ENCODE measurements around the gene STC2. TPM values are rescaled to one million over a fixed set of nuclear protein-coding genes. Genes with fewer than 3 reads are reported as not detected.

The STC2 gene
- total and polyA plus RNA-seq, 10 of the 15 experiments (the other 5 are each of a cell fraction or from before 2014, with no cell fraction given) = 0.05 to 4.8 (median 2.0) TPM

DNA sequence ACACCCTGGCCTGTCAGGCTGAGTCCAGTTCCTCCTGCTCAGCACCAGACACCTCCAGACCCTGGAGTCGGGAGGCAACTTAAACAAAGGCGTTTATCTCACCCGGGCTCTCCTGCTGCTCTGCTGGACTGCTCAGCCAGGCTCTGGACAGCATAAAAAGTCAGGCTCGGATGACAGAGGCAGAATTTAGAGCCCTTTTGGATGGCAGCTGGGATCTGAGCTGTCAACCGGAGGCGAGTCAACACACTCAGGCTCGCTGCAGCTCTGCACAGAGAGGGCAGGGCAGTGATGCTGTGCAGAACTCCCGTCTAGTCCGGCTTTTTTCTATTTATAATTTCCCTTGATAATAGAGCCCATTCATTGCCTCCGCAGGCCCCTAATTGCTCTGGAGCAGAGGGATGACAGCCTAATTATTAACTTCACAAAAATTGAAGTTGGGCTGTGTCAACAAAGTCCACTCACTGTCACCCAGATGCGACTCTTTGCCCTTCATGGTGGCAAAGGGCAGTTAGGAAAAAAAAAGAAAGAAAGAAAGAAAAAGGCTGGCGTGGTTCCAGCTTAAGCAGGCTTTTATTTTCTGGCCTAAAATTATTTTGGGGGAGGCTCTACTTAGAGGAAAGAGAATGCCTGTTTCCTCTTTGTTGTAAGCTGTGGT, 37.6 kb downstream of the STC2 start:
- H3K9ac ChIP-seq (ENCODE audit: control insufficient read depth, insufficient read depth, low read length) = no peak overlapping the region
- FAIRE-seq = no peak
- H3K4me1 ChIP-seq (ENCODE audit: control insufficient read depth, insufficient read depth, low read length) = peaks cover 30% of the 10 kb centered on the region
- H3K79me2 ChIP-seq (ENCODE audit: control insufficient read depth, insufficient read depth, low read length) = no peaks in the 10 kb centered on the region
- no peak for DNase-seq (ENCODE audit: low read depth, low spot score)
- peaks cover 0 to 2% of the 10 kb centered on the region in 2 experiments; a peak in 2 of 4 replicates for H3K27me3 ChIP-seq (replicated peaks in 1 of 2; ENCODE audit: control insufficient read depth in 2 of 2, insufficient read depth in 2 of 2, low read length in 1 of 2)
- no TSS peak for BruUV-seq (replicated peaks)
- CTCF ChIA-PET = no interaction called here
- WGBS (ENCODE audit: insufficient coverage, insufficient replicate concordance, low lambda C conversion rate, missing lambda C conversion rate) = 34% methylated on average over 12 of the region's 12 CpGs
- RAD21 ChIA-PET (ENCODE audit: unreplicated experiment) = no interaction called here
- no peak for TF ChIP-seq RAD51 (IDR thresholded peaks at IDR 0.05)
- no peak for TF ChIP-seq BACH1 (IDR thresholded peaks at IDR 0.05; ENCODE audit: borderline replicate concordance)
- no peak for TF ChIP-seq HDAC6 (IDR thresholded peaks at IDR 0.05; ENCODE audit: unreplicated experiment)
- TF ChIP-seq IKZF1 (conservative IDR thresholded peaks at IDR 0.05) = no peak
- TF ChIP-seq CBX3 (IDR thresholded peaks at IDR 0.05; ENCODE audit: borderline replicate concordance, low read depth) = no peak
- no peak for TF ChIP-seq MEF2B (IDR thresholded peaks at IDR 0.05; ENCODE audit: partially characterized antibody, poor library complexity, severe bottlenecking)
- TF ChIP-seq SREBF2 (IDR thresholded peaks at IDR 0.05; ENCODE audit: low read length) = no peak
- TF ChIP-seq WRNIP1 (IDR thresholded peaks at IDR 0.05; ENCODE audit: borderline replicate concordance, low read depth, low read length) = no peak
- TF ChIP-seq IKZF2 (IDR thresholded peaks at IDR 0.05) = no peak
- TF ChIP-seq RAD21 (IDR thresholded peaks at IDR 0.05; ENCODE audit: insufficient read depth, low read depth, low read length) = no peak
- no peak for TF ChIP-seq ZNF24 (IDR thresholded peaks at IDR 0.05)
- no peak for TF ChIP-seq USF2 (IDR thresholded peaks at IDR 0.05; ENCODE audit: borderline replicate concordance, low read depth, low read length)
- no peak for TF ChIP-seq SREBF1 (IDR thresholded peaks at IDR 0.05; ENCODE audit: low read length)
- no peak for TF ChIP-seq NR2C1 (IDR thresholded peaks at IDR 0.05)
- intact Hi-C loops (cut with micrococcal nuclease; ENCODE audit: unreplicated experiment) = loop anchor here (10.0 kb wide), 1 partner anchor 684 kb away; no protein-coding TSS in a partner anchor
- H4K20me1 ChIP-seq (ENCODE audit: control insufficient read depth, insufficient read depth) = no peaks in the 10 kb centered on the region
- SMC1A ChIA-PET (ENCODE audit: uncharacterized antibody, unreplicated experiment) = no interaction called here
- H3K4me3 ChIP-seq = no peak overlapping the region
- POLR2A ChIA-PET = no interaction called here
- no peak overlapping the region; the same call in 1 of the 2 replicates for H2AFZ ChIP-seq (ENCODE audit: control insufficient read depth, low read depth, low read length)
- no peaks in the 10 kb centered on the region for H3K36me3 ChIP-seq (ENCODE audit: control insufficient read depth in 2 of 2, insufficient read depth in 2 of 2, low read length in 1 of 2)
- in situ Hi-C loops (cut with MboI) = loop anchor here (5.0 kb wide), 3 partner anchors 42 to 308 kb away; partner anchors contain the start of gene ATP6V0E1
- no peak overlapping the region for H3K4me2 ChIP-seq (ENCODE audit: control insufficient read depth, insufficient read depth)
- no peaks in the 10 kb centered on the region; the same call in 2 of the 3 replicates for H3K9me3 ChIP-seq (replicated peaks; ENCODE audit: control insufficient read depth, insufficient read depth, low read length)
- no peak overlapping the region for H3K27ac ChIP-seq (ENCODE audit: control insufficient read depth, insufficient read depth)
- no peak for ATAC-seq

All from GM12878 (cell line).